IPS-18c (cell line): ENCODE results near the gene MCM3AP.

ENCODE experiments used
- H3K4me3 ChIP-seq: 2 replicates; pipeline ENCODE4 v1.7.0; 2013; ENCODE audit warnings: low read depth, mild to moderate bottlenecking, low read length, moderate library complexity; ENCODE audit not compliant: insufficient read depth
- H3K9me3 ChIP-seq: one replicate; pipeline ENCODE4 v1.6.1; 2013; ENCODE audit warnings: mild to moderate bottlenecking, low read length, moderate library complexity; ENCODE audit not compliant: control insufficient read depth, insufficient read depth

The MCM3AP gene

DNA sequence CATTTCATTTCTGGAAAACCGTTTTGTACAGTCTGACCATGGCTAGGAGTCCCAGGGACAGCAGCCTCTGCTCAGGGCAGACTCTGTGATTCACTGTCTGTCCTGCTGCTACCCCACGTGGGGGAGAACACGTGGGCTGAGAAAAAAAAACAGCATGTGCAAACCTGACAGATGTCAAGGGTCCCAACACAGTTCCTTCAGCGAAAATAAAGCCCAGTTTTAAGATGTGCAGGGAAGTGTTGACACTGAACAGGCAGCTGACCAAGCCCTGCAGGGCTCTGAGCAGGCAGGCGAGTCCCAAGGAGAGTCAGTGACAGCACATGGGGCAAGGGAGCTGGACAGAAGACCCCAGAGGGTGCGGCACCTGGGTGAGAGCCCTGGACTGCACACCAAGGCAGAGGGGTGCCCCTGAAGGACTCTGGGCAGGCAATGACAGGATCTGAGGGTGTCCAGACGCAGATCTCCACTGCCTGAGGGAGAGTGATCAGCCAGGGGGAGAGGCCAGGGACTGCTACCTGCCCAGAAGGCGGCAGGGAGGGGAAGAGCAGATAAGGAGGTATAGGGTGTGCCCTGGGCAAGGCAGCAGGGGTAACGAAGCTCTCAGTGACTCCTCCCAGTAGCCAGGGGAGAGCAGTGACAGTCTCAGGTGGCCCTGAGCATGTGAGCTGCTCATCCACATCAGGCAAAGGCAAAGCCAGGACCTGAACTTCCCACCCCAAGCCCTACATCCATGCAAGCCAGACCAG lies 96.0 kb downstream of the MCM3AP start:
- no peak overlapping the region for H3K4me3 ChIP-seq
- H3K9me3 ChIP-seq = no peaks in the 10 kb centered on the region

DNA sequence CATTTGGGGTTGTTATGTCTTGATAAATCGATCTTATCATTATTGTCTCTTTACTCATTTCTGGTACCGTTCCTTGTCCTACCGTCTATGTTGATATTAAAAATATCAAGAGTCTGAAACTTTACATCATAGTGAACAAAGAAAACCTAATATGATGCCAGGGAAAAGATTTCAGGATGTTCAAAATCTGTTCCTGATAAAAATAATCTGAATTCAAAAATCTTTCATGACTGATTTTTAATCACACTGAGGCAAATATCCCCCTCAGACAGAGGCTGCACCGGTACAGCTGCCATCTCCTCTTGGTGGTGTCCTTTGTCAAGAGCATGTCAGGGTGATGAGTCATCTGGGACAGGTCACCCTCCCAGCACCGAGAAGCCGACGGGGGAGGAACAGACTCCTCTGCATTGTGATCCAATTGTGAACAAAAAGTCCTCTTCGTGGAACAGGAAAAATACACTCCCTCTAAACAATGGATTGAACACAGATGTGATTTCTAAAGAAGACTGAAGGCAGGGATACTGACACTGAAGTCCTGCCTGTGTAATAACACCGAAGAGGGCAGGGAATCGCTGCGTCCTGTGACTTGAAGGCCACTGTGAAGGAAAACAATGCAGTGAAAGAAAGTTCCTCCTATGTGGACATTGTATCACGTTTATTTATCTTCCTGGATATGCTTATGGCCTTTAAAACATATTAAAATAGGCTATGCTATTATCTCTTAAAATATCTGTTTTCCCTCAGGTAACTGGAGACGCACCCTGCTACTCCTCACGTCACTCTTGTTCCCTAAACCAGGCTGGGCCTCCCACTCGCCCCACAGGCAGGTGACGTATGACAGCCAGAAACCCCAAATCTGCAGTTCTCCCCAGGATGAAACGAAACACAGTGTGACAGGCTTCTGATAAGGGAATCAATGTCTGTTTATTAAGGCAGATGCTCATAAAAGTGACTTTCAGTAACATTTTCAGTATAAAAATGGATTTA lies 96.9 kb downstream of the MCM3AP start:
- H3K9me3 ChIP-seq = no peaks in the 10 kb centered on the region
- no peak overlapping the region for H3K4me3 ChIP-seq

DNA sequence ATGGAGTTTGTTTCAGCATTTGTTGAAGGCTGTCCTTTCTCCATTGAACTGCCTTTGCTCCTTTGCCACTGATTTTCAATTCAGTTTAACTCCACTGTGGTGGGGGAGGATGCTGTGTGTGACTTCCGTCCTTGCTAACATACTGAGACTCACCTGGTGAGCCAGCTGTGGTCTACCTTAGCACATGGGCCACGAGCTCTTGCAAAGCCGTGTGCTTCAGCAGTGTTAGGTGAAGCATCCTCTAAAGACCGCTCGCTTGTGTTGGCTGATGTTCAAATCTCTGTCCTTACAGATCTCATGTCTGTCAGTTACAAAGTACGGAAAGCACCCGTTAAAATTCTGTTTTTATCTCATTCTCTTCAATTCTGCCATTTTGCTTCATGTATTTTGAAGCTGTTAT lies 97.6 kb downstream of the MCM3AP start:
- H3K4me3 ChIP-seq = no peak overlapping the region

DNA sequence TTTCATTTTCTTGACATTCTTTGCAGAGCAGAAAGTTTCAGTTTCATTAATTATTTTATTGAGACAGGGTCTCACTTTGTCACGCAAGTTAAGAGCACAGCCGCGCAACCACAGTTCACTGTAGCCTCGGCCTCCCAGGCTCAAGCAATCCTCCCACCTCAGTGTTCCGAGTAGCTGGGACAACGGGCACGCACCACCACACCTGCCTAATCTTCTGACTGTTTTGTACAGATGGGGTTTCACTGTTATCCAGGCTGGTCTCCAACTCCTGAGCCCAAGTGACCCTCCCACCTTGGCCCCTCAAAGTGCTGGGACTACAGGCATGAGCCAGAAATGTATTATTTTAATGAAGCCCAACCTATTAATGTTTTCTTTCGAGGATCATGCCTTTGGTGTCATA lies 98.2 kb downstream of the MCM3AP start:
- Histone ChIP-seq H3K4me3 (no peak overlapping the region), H3K9me3 (no peaks in the 10 kb centered on the region)

More for the DNA sequence above, 97.6 kb downstream of the MCM3AP start:
- H3K9me3 ChIP-seq = no peaks in the 10 kb centered on the region

DNA sequence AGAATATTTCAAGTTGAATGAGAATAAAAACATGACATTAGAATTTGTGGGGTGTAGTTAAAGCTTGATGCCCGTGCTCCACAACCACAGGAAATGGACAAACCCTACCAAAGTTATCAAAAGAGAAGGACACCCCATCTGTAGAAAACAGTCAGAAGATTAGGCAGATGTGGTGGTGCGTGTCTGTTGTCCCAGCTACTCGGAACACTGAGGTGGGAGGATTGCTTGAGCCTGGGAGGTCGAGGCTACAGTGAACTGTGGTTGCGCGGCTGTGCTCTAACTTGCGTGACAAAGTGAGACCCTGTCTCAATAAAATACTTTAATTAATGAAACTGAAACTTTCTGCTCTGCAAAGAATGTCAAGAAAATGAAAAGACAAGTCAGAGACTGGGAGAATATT lies 99.7 kb downstream of the MCM3AP start:
- Histone ChIP-seq H3K9me3 (no peaks in the 10 kb centered on the region), H3K4me3 (no peak overlapping the region)
